GM19467 (cell line): ENCODE data around the gene TSPO.
"Not testable (repeated sequence)": the region's sequence is repeated elsewhere in the genome, so short reads cannot be mapped to it uniquely, and the experiment has no call there.

Experiments used
- ATAC-seq: cut with Tn5 transposase; IDR thresholded peaks from one replicate; pipeline ENCODE4 v1.9.1; 2021; ENCODE audit warnings: mild to moderate bottlenecking, moderate library complexity; ENCODE audit not compliant: unreplicated experiment

Gene TSPO

GRCh38 chr22:43151251-43152002 is at the start of gene TSPO:
TSPO (plus strand) TSS chr22:43151559; CDS start chr22:43159239, 7,680 bp downstream.
- ATAC-seq: no peak

GRCh38 chr22:43104056-43104625 is 47.2 kb upstream of the TSPO start:
- not testable (repeated sequence) for ATAC-seq

GRCh38 chr22:43104950-43105349 is 46.4 kb upstream of the TSPO start:
- not testable (repeated sequence) for ATAC-seq

GRCh38 chr22:43106302-43106701 is 45.1 kb upstream of the TSPO start:
- ATAC-seq: no peak

GRCh38 chr22:43109511-43109910 is 41.8 kb upstream of the TSPO start:
- no peak for ATAC-seq

- ATAC-seq: no peak
Observed at GRCh38 chr22:43109921-43110443, 41.4 kb upstream of the TSPO start.

- no peak for ATAC-seq
Observed at GRCh38 chr22:43110444-43110926, 40.9 kb upstream of the TSPO start, which contains the start of gene BIK. BIK (plus strand) TSS chr22:43110750; CDS start chr22:43124023, 13,273 bp downstream.

- no peak for ATAC-seq
Observed at GRCh38 chr22:43110927-43111623, 40.3 kb upstream of the TSPO start.

GRCh38 chr22:43113526-43114251 is 37.7 kb upstream of the TSPO start:
- no peak for ATAC-seq

- no peak for ATAC-seq
Observed at GRCh38 chr22:43114958-43115357, 36.4 kb upstream of the TSPO start.

- ATAC-seq: no peak
Observed at GRCh38 chr22:43116932-43117331, 34.4 kb upstream of the TSPO start.

- ATAC-seq: no peak
Observed at GRCh38 chr22:43118024-43118849, 33.1 kb upstream of the TSPO start.

GRCh38 chr22:43118953-43119458 is 32.4 kb upstream of the TSPO start:
- peak; percentile 58 for ATAC-seq

- ATAC-seq: no peak
Observed at GRCh38 chr22:43126501-43127165, 24.7 kb upstream of the TSPO start.

- ATAC-seq: no peak
Observed at GRCh38 chr22:43127166-43127908, 24.0 kb upstream of the TSPO start.

- no peak for ATAC-seq
Observed at GRCh38 chr22:43128116-43128515, 23.2 kb upstream of the TSPO start.

GRCh38 chr22:43128928-43129424 is 22.4 kb upstream of the TSPO start:
- ATAC-seq: no peak
